ENCODE data around the gene CAPN5.
"Not testable (repeated sequence)": the region's sequence is repeated elsewhere in the genome, so short reads cannot be mapped to it uniquely, and the experiment has no call there.

The CAPN5 gene

GRCh38 chr11:77085652-77086051 is 18.9 kb downstream of the CAPN5 start:
- no peak for DNase-seq

DNA sequence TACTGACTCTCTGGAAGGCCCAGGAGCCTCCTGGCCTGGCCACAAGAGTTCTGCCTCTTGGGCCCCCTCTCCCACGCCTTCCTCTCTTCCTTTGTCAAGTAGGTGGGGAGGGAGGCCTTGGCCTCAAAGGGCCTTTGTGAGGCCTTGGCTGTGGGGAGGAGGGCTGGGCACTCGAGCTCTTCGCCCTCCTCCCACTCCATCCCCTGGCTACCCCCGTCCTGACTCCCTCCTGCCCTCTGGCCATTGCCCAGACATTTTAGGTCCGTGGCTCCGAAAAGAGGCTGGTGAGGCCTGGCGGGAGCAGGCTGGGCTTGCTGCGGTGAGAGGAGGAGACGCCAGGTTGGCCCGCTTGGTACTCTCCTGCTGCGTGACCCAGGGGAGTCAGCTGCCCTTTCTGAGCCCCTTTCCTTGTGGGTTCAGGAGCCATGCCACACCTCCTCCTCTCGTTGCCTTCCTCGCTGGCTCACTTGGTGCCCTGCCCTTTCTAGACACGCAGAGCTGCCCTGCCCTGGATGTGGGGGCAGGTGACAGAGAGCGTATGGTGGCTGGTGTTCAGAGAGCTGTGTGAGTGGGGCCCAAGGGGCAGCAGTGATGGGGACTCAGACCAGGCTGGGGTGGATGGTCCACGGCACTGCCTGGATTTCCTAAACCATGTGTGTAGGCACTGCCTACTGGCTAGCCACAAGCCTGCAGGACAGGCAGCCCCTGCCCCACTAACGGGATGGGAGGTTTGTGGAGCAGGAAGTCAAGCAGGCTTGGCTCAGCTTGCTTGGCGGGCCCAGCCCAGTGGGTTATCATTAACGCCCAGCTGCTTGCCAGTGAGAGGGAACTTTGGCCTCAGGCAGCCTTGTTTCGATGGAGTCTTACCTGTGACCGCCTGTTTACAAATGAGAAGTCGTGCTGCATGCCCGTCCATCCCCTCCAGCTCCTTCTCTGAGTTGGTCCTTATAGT is 20.0 kb downstream of the CAPN5 start:
- no peak for DNase-seq

DNA sequence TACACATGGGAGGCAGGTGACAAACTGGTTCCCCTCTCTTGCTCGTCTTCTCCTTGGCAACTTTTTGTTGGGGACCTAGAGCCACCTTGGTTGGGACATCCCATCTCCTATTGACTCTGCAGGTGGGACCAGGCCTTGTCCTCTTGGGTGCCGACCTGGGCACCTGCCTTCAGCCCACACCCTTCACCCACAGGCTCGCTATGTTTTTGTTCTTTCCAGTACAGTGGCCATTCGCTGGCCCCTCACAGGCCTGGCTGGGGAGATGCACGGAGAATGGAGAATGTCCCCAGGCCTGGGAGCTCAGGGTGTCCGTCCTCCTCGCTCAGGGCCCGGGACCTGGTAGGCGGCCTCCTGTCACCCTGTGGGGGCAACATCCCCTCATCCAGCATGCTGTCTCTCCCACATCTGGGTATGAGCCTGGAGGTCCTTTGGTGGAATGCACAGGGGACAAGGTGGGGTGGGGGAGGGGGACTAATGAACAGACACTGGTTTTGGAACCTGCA is 21.0 kb downstream of the CAPN5 start:
- no peak for DNase-seq

DNA sequence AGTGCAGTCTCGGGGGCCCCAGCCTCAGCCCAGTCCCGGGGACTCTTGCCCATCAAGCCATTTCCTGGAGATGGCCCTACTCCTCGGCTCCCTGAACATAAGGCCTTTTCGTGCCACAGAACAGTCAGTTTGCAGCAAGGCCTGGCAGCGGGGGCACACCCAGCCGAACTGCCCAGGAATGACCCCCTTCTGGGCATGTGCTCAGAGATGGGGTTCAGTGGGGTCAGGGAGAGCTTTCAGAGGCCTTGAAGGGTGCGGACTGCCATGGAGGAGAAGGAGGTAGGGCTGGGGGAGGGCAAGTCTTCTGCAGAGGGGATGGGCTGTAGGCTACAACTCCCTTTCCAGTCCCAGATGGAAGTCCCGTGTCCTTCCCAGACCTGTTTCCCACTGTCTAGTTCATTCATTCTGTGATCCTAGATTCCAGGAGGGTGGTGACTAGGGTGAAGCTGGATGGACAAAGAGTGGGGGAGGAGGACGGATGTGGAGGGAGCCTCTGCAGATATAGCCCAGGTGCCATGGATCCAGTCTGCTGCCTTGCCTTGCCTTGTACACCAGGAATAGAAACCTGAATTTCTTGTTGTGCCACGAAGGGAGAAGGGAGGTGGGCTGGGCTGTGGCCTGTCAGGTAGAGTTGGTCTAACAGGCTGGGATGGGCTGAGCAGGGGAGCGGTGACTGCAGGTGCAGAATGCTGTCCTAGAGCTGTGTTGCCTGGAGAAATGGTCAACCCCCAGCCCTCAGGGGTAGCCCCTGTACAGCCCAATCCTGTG is 21.6 kb downstream of the CAPN5 start:
- no peak for DNase-seq

- no peak for DNase-seq
Measured at GRCh38 chr11:77089004-77089545, 22.3 kb downstream of the CAPN5 start.

GRCh38 chr11:77090046-77090372 is 23.2 kb downstream of the CAPN5 start:
- no peak for DNase-seq

DNA sequence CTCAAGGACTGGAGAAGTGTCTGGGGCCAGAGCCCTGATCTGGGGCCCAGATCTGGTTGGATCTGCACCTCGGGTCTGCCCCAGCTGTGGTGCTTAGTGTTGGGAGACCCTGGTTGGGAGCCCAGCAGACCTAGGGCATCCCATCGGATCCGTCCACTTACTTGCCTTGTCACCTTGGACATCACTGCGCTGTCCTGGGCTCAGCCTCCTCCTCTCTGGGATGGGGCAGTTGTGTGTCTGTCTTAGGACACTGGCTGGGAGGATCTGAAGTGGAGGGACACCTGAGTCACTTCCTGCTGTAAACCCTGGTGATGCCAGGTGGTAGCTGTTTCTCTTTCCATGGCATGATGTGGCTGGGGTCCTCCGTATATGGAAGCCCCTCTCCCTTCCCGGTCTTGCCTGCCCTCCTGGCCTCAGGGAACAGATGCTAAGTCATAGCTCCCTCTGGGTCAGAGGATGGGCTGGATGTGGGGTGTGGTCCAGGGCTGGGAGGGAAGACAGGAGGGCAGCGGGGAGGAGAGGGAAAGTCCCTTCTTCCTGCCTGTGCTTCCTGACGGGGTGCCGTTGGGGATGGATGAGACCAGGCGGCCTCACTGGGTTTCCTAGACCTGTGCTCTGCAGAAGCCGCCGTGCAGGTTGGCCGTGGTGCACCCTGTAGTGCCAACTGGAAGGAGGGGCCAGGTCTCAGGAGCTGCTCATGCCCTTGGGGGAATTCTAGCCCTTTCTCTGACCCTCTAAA is 23.8 kb downstream of the CAPN5 start:
- no peak for DNase-seq

GRCh38 chr11:77091146-77091940 is 24.6 kb downstream of the CAPN5 start:
- DNase-seq: peak; percentile 76

- no peak for DNase-seq
Measured at GRCh38 chr11:77092382-77092781, 25.6 kb downstream of the CAPN5 start.

DNA sequence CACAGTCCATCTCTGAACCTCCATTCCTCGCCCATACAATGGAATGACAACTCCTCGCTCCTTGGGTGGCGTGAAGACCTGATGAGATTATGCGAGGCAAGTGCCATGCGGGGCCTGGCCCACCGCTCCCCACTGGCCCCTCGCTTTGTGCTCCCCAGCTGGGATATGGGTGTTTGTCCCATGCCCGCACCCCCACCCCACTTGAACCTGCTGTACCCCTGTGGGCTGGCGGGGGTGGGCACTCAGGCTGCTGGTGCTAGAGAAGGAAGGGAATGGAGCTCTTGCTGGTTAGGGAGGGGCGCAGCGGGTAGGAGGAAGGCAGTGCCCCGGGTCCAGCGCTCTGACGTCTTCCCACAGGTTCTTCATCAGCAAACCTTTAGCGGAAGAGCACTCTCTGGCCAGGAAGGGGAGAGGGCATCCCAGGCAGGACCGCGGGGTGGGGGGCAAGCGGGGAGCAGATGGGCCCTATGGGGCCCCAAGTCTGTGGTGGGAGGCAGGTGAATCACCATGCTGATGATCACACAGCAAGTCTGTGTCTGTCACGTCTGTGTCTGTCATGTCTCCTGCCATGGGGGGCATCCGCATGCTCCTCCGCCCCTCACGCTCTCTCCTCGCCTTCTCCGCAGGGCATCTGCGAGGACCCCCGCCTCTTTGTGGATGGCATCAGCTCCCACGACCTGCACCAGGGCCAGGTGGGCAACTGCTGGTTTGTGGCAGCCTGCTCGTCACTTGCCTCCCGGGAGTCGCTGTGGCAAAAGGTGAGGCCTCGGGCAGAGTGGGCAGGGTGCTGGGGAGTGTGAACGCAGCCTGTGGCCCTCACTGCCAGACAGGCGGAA is 26.5 kb downstream of the CAPN5 start:
- no peak for DNase-seq

GRCh38 chr11:77093987-77094840 is 27.4 kb downstream of the CAPN5 start:
- no peak for DNase-seq

DNA sequence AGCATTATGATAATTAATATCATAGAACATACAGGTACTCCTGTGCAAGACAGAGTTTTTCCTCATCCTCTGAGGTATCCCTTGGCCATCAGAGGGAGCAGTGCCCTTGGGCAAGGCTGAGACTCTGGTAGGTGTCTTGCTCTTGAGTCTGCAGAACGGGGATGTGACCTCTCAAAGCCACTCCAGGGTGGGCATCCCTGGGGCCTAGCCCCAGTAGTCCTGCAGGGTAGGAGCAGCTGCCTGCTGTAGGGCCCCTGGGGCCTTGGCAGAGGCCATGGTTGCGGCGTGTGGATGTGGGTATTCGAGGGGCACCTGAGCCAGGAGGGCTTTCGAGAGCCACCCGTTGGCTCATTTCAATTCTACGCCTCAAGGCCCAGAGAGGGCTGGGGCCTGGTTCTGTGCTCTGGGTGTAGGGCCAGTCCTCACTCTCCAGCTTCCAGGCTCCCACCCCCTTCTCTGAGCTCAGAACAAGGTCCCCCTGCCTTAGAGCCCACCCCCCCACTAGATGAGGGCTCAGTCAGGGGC is 28.1 kb downstream of the CAPN5 start:
- no peak for DNase-seq

GRCh38 chr11:77095551-77096490 is 29.1 kb downstream of the CAPN5 start:
- DNase-seq: no peak

DNA sequence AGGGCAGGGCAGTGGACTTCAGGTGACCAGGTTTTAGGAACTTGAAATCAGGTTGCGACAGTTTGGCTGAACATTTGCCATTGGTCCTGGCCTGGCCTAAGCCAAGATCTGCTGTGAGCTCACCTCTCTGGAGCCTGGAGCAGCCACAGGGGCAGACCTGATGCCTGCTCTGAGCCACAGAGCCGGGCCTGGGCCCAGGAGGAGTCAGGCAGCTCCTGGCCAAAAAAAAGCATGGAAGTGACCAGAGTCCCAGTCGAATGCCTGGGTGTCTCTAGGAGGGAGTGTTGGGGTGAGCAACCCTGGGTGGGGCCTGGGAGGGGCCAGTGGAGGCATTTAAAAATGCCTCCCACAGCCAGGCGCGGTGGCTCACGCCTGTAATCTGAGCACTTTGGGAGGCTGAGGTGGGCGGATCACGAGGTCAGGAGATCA is 29.8 kb downstream of the CAPN5 start:
- no peak for DNase-seq

GRCh38 chr11:77097180-77097579 is 30.4 kb downstream of the CAPN5 start:
- DNase-seq: not testable (repeated sequence)

DNA sequence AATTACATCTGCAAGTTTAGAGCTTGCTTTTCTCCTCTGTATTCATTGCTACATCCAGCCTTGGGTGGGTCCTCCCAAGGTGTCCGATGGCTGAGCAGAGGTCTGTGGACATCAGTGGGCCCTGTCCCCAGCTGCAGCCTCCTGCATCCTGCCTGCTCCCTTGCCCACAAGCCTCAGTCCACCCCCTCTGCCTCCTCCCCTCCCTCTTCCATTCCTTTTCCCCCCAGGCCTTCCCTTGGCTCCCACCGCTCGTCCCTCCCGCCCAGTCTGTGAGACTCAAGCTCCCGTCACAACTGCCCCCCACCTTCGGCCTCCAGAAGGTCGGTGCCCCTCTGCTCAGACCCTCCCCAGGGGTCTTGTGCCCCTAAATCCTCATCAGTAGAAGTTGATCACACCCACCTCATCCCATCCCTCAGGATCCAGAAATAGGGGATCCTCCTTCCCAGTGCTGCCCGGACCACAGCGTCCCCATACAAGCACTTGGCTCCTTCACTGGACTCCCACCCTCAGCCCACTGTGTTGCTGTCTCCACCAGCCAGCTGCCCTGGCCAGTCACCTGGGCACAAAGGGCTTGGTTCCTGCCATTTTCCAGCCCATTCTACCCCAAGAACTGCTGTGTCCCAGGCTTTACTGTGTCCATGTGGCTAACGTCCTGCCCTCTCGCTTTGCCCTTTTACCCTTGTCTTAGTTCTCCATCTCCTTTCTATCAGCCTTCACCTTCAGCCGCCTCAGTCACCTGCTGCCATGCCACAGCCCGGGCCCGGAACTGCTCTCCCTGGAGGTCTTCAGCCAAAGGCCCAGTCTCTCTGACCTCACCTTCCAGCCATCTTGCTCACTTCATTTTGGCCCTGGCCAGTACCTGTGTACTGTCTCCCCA is 33.6 kb downstream of the CAPN5 start:
- DNase-seq: no peak

DNA sequence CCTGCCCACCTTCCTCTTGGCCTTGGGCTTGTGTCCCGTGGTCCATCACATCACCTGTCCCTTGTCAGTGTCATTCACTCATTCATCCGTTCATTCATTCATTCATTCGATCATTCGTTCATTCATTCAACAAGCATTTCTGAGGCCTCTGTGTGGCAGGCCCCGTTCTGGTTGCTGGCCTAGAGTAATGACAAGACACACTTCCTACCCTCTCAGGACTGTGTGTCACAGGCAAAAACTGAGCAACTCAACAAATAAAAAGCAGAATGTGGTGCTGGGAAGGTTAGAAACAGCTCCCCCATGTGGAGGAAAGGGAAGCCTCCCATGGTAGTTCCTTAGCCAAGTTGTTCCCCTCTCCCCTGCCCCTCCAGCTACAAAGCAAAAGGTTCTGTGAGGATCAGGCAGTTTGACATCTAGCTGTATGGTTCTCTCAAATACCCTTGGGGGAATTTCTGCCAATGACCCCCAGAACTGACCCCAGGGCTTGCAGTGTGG is 34.3 kb downstream of the CAPN5 start:
- no peak for DNase-seq
